ENCODE data around the gene BBOX1. TPM values are rescaled to one million over a fixed set of nuclear protein-coding genes. Genes with fewer than 3 reads are reported as not detected.

BBOX1 gene
- total RNA-seq, 1 donor from 2014 or later, result not detected

DNA sequence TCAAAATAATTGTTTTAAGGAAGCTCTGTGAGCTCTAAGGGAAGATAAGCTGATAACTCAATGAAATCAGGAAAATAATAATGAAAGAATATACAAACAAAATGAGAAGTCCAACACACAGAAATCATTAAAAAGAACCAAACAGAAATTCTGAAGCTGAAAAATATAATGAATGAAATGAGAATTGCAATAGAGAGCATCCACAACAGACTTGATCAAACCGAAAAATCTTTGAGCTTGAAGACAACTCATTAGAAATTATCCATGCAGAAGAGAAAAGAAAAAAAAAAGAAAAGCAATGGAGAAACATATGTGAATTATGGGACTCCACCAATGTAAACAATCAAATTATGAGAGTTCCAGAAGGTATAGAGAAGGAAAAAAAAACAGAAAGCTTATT lies 101.0 kb downstream of the BBOX1 start:
- Histone ChIP-seq H2AFZ (replicated peaks) (no peak overlapping the region), H3K36me3 (no peaks in the 10 kb centered on the region), H3F3A (ENCODE audit: low read depth) (no peaks in the 10 kb centered on the region), H3K4me2 (no peak overlapping the region), H3K4me1 (no peaks in the 10 kb centered on the region), H3K9me3 (ENCODE audit: low read depth) (no peaks in the 10 kb centered on the region), H3K9ac (no peak overlapping the region), H3K4me3 (no peak overlapping the region), H4K20me1 (ENCODE audit: low read depth) (no peaks in the 10 kb centered on the region), H3K27me3 (no peaks in the 10 kb centered on the region), H3K27ac (no peak overlapping the region), H3K79me2 (ENCODE audit: low read depth) (no peaks in the 10 kb centered on the region)
- Mint-ChIP-seq H3K27ac (no peak overlapping the region), H3K9me3 (peaks cover 28% of the 10 kb centered on the region), H3K4me3 (no peak overlapping the region), H3K27me3 (ENCODE audit: insufficient read depth, low read depth) (no peaks in the 10 kb centered on the region), H3K36me3 (peaks cover 8% of the 10 kb centered on the region), H3K4me1 (no peaks in the 10 kb centered on the region)
- TF ChIP-seq EZH2 (IDR thresholded peaks at IDR 0.05), result no peak
- no peak for TF ChIP-seq EZH2phosphoT487 (IDR thresholded peaks at IDR 0.05)
- TF ChIP-seq, protein P1, sequence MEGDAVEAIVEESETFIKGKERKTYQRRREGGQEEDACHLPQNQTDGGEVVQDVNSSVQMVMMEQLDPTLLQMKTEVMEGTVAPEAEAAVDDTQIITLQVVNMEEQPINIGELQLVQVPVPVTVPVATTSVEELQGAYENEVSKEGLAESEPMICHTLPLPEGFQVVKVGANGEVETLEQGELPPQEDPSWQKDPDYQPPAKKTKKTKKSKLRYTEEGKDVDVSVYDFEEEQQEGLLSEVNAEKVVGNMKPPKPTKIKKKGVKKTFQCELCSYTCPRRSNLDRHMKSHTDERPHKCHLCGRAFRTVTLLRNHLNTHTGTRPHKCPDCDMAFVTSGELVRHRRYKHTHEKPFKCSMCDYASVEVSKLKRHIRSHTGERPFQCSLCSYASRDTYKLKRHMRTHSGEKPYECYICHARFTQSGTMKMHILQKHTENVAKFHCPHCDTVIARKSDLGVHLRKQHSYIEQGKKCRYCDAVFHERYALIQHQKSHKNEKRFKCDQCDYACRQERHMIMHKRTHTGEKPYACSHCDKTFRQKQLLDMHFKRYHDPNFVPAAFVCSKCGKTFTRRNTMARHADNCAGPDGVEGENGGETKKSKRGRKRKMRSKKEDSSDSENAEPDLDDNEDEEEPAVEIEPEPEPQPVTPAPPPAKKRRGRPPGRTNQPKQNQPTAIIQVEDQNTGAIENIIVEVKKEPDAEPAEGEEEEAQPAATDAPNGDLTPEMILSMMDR (IDR thresholded peaks at IDR 0.05), result no peak
- DNase-seq (ENCODE audit: low spot score), result no peak

DNA sequence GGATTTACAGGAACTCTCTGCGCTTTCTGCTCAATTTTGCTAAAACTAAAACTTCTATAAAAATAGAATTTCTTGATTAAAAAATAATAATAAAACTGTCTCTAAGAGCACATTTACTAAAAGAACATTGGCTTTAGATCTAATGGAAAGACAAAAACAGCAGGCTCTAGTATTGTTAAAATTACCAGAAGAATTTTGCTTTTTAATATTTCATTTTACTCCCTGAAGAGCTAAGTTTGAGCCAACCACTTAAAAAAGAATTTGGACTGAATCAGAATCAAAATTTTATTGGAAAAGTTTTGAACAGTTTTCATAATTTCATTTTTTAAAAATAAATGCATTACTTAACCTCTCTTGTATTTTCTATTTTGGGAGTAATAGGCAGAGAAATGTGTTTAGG lies 107.3 kb downstream of the BBOX1 start:
- Histone ChIP-seq H3K79me2 (ENCODE audit: low read depth) (no peaks in the 10 kb centered on the region), H3K27me3 (no peaks in the 10 kb centered on the region), H4K20me1 (ENCODE audit: low read depth) (no peaks in the 10 kb centered on the region), H3K9ac (no peak overlapping the region), H3K4me2 (no peak overlapping the region), H2AFZ (replicated peaks) (no peak overlapping the region), H3K27ac (no peak overlapping the region), H3K4me1 (no peaks in the 10 kb centered on the region), H3K36me3 (no peaks in the 10 kb centered on the region), H3K9me3 (ENCODE audit: low read depth) (no peaks in the 10 kb centered on the region), H3F3A (ENCODE audit: low read depth) (no peaks in the 10 kb centered on the region), H3K4me3 (no peak overlapping the region)
- no peak overlapping the region for H3K27ac Mint-ChIP-seq
- peaks cover 5% of the 10 kb centered on the region for H3K9me3 Mint-ChIP-seq
- no peak overlapping the region for H3K4me3 Mint-ChIP-seq
- no peaks in the 10 kb centered on the region for H3K4me1 Mint-ChIP-seq
- TF ChIP-seq EZH2phosphoT487 (IDR thresholded peaks at IDR 0.05) (no peak), EZH2 (IDR thresholded peaks at IDR 0.05) (no peak)
- TF ChIP-seq, protein P1 (IDR thresholded peaks at IDR 0.05), result no peak
- no peaks in the 10 kb centered on the region for H3K27me3 Mint-ChIP-seq (ENCODE audit: insufficient read depth, low read depth)
- peaks cover 4% of the 10 kb centered on the region for H3K36me3 Mint-ChIP-seq
- DNase-seq (ENCODE audit: low spot score), result no peak

DNA sequence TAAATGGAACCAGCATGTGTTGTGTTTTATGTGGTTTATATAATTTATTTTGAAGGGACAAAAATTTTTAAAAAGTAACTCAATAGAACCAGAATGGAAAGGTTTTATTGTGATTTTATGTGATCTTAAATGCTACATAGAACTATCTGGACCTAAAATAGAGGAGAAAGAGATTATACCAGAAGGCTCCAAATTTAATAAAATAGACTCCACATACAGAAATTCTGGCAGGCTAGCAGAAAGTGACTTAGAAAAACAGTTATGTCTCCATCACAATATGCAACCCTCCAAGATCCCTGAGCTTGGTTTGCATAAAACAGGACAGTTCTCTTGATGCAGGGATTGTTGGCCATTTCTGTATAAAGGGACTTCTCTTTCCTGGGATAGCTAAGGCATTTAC lies 107.9 kb downstream of the BBOX1 start:
- no peak for TF ChIP-seq EZH2 (IDR thresholded peaks at IDR 0.05)
- TF ChIP-seq EZH2phosphoT487 (IDR thresholded peaks at IDR 0.05), result no peak
- TF ChIP-seq, protein P1 (IDR thresholded peaks at IDR 0.05), result no peak
- Histone ChIP-seq H3K4me2 (no peak overlapping the region), H3K4me1 (no peaks in the 10 kb centered on the region), H3K9me3 (ENCODE audit: low read depth) (no peaks in the 10 kb centered on the region), H3K27me3 (no peaks in the 10 kb centered on the region), H3K4me3 (no peak overlapping the region), H2AFZ (replicated peaks) (no peak overlapping the region), H3K79me2 (ENCODE audit: low read depth) (no peaks in the 10 kb centered on the region), H4K20me1 (ENCODE audit: low read depth) (no peaks in the 10 kb centered on the region), H3K9ac (no peak overlapping the region), H3K27ac (no peak overlapping the region), H3K36me3 (no peaks in the 10 kb centered on the region), H3F3A (ENCODE audit: low read depth) (no peaks in the 10 kb centered on the region)
- H3K36me3 Mint-ChIP-seq, result peaks cover 3% of the 10 kb centered on the region
- no peaks in the 10 kb centered on the region for H3K4me1 Mint-ChIP-seq
- no peak overlapping the region for H3K4me3 Mint-ChIP-seq
- no peak for DNase-seq (ENCODE audit: low spot score)
- H3K27ac Mint-ChIP-seq, result no peak overlapping the region
- no peaks in the 10 kb centered on the region for H3K27me3 Mint-ChIP-seq (ENCODE audit: insufficient read depth, low read depth)
- H3K9me3 Mint-ChIP-seq, result peaks cover 5% of the 10 kb centered on the region

Measured in neural progenitor cell (in vitro differentiated cells).